Measurements from ENCODE around the gene ANKS3. TPM values are rescaled to one million over a fixed set of nuclear protein-coding genes. Genes with fewer than 3 reads are reported as not detected.
A peak's percentile ranks its signal among the peaks of the same experiment; 100 is the strongest.

ANKS3 gene
- polyA plus RNA-seq, 1 of the 3 experiments (the other 2 are of a cell fraction), result 42.2 TPM

DNA sequence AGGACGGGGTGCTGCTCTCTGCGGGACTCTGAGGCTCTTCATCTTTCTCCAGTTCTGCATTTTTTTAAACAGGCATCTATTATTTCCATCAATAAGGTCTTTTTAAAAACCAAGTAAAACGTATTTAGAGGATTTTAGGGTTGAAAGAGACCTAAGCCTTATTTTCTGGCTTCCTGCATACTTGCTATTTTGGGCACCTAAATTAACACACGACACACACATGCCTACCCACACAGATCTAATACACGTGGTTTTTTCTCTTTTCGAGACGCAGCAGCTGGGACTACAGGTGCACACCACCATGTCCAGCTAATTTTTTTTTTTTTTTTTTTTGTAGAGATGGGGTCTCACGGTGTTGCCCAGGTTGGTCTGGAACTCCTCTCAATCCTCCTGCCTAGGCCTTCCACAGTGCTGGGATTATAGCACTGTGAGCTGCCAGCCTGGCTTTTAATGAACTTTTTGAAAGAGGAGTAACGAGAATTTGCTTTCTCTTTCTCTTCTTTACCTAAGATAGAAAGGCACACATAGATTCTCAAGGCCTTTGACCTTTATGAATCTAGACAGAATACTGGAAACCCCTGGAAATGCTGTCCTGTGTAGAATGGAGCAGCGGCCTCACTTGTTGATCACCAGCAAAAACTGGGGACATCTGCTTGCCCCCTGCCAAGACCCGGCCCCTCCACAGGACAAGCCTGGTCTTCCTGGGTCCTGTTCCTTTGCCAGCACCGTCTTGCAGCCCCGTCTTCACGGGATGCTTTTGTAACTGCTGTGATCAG, 14.0 kb upstream of the ANKS3 start (continued):
- TF ChIP-seq EZH2phosphoT487 (IDR thresholded peaks at IDR 0.05; ENCODE audit: borderline replicate concordance, low read depth), result no peak

DNA sequence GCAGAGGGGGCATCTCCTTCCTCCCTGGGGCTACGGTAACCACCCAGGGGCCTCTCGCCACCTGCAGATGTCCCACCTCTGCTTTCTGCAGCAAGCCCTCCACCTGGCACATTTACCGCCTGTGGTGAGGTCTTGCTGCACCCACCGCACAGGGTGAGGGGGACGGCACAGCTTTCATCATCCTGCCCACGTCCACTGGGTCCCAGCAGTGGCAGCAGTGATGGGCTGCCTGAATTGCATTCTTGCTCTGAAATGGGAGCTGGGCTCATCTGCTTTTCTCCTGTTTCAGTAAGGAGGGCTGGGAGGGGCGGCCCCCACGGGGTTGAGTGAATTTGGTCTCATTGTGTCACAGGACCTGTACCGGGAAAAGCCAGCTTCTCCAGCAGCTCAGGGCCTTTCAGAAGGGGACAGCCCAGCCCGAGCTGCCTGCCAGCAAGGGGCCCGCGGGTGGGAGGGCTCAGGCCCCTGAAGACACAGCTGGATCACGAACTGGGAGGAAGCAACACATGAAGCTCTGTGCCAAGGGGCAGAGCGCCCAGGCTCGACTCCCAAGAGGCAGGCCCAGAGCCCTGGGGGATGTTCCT, 13.0 kb upstream of the ANKS3 start:
- WGBS (ENCODE audit: low lambda C conversion rate), result 100% methylated on average over 6 of the region's 15 CpGs
- POLR2A ChIA-PET, result interaction anchor here (0.6 kb wide), 1 partner anchor 38 kb away, joined by 3 read pairs; no protein-coding TSS in a partner anchor
- H3K9me2 ChIP-seq, result no peaks in the 10 kb centered on the region
- CTCF ChIA-PET, result interaction anchor here (1.1 to 1.5 kb wide), 3 partner anchors 16 to 209 kb away, joined by 3 to 5 read pairs (median 3); partner anchors contain the start of gene ROGDI
- H3K36me3 ChIP-seq (replicated peaks in 1 of 2; ENCODE audit: control insufficient read depth in 1 of 2, insufficient read depth in 2 of 2, low read length in 1 of 2), result peaks cover 6 to 13% of the 10 kb centered on the region in 2 experiments
- no peak overlapping the region for H3K4me3 ChIP-seq (ENCODE audit: low read depth in 2 of 2, low read length in 1 of 2)
- no peaks in the 10 kb centered on the region for H3K9me3 ChIP-seq
- no peak for DNase-seq
- H2AFZ ChIP-seq (ENCODE audit: low read depth), result no peak overlapping the region
- TF ChIP-seq POLR2AphosphoS5 (IDR thresholded peaks at IDR 0.05; ENCODE audit: low read depth, low read length), result no peak
- TF ChIP-seq EZH2phosphoT487 (IDR thresholded peaks at IDR 0.05; ENCODE audit: borderline replicate concordance, low read depth), result no peak
- TF ChIP-seq RCOR1 (IDR thresholded peaks at IDR 0.05; ENCODE audit: low read length), result no peak
- TF ChIP-seq MEF2A (IDR thresholded peaks at IDR 0.05; ENCODE audit: borderline replicate concordance, low read depth), result no peak
- TF ChIP-seq MXI1 (IDR thresholded peaks at IDR 0.05; ENCODE audit: low read depth, low read length), result no peak
- TF ChIP-seq TCF12 (IDR thresholded peaks at IDR 0.05), result no peak
- TF ChIP-seq YY1 (IDR thresholded peaks at IDR 0.05; ENCODE audit: low read depth), result no peak
- H3F3A ChIP-seq (replicated peaks; ENCODE audit: insufficient read depth), result no peaks in the 10 kb centered on the region
- H4K20me1 ChIP-seq (ENCODE audit: insufficient read depth), result no peaks in the 10 kb centered on the region
- H3K9ac ChIP-seq, result no peak overlapping the region
- H3K4me1 ChIP-seq (ENCODE audit: control insufficient read depth in 1 of 2, insufficient read depth in 2 of 2, low read depth in 1 of 2, low read length in 1 of 2), result no peaks in the 10 kb centered on the region; a peak in 1 of 4 replicates
- H3K79me2 ChIP-seq (ENCODE audit: insufficient read depth), result no peaks in the 10 kb centered on the region
- no peak overlapping the region; a peak in 1 of 4 replicates for H3K27ac ChIP-seq (ENCODE audit: low read depth in 2 of 2, low read length in 1 of 2)
- H3K4me2 ChIP-seq, result no peak overlapping the region
- no peaks in the 10 kb centered on the region for H3K27me3 ChIP-seq (ENCODE audit: insufficient read depth)

DNA sequence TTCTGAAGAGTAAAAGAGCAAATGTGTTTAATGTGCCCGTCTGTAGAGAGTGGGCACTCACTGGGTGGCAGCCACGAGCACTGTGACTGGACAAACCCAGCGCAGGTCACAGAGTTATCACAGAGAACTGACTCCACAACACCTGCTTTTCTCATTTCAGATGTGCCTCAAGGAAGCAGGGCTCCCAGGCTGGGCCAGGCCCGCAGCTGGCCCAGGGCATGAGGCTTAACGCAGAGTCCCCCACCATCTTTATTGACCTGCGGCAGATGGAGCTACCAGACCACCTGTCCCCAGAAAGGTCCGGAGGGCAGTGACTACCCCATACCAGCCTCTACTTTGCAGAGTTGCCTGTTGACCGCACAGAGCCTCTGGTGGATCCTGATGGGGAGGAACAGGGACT, 12.1 kb upstream of the ANKS3 start:
- H3K9me3 ChIP-seq, result no peaks in the 10 kb centered on the region
- TF ChIP-seq RAD21 (IDR thresholded peaks at IDR 0.05; ENCODE audit: low read length) (peak; percentile 19; the same call in 1 of the 2 replicates), EZH2phosphoT487 (IDR thresholded peaks at IDR 0.05; ENCODE audit: borderline replicate concordance, low read depth) (no peak), SMC3 (IDR thresholded peaks at IDR 0.05; ENCODE audit: low read depth, low read length) (peak; percentile 15; the same call in 1 of the 2 replicates), RFX5 (IDR thresholded peaks at IDR 0.05; ENCODE audit: low read length) (no peak), ELF1 (IDR thresholded peaks at IDR 0.05) (no peak), FOSL2 (IDR thresholded peaks at IDR 0.05; ENCODE audit: borderline replicate concordance, low read depth) (no peak)
- no peaks in the 10 kb centered on the region for H3K79me2 ChIP-seq (ENCODE audit: insufficient read depth)
- no peak overlapping the region for H3K9ac ChIP-seq
- H3F3A ChIP-seq (replicated peaks; ENCODE audit: insufficient read depth), result no peaks in the 10 kb centered on the region
- 88% methylated on average over 2 of the region's 8 CpGs for WGBS (ENCODE audit: low lambda C conversion rate)
- CTCF ChIA-PET, result no interaction called here
- H3K9me2 ChIP-seq, result no peaks in the 10 kb centered on the region
- POLR2A ChIA-PET, result no interaction called here
- no peak overlapping the region for H3K4me3 ChIP-seq (ENCODE audit: low read depth in 2 of 2, low read length in 1 of 2)
- H4K20me1 ChIP-seq (ENCODE audit: insufficient read depth), result no peaks in the 10 kb centered on the region
- H3K4me1 ChIP-seq (ENCODE audit: control insufficient read depth in 1 of 2, insufficient read depth in 2 of 2, low read depth in 1 of 2, low read length in 1 of 2), result no peaks in the 10 kb centered on the region; a peak in 1 of 4 replicates
- H3K36me3 ChIP-seq (replicated peaks in 1 of 2; ENCODE audit: control insufficient read depth in 1 of 2, insufficient read depth in 2 of 2, low read length in 1 of 2), result peaks cover 5 to 6% of the 10 kb centered on the region in 2 experiments
- no peak overlapping the region for H2AFZ ChIP-seq (ENCODE audit: low read depth)
- H3K27me3 ChIP-seq (ENCODE audit: insufficient read depth), result no peaks in the 10 kb centered on the region
- no peak overlapping the region for H3K27ac ChIP-seq (ENCODE audit: low read depth in 2 of 2, low read length in 1 of 2)
- no peak overlapping the region for H3K4me2 ChIP-seq
- no peak for DNase-seq
